Measurements from ENCODE around the gene CAPZB. TPM values are rescaled to one million over a fixed set of nuclear protein-coding genes. Genes with fewer than 3 reads are reported as not detected.

Gene CAPZB
- polyA plus RNA-seq, 3 donors, result 290 to 504 (median 407) TPM

- peak overlapping the region; percentile 11 to 85 (median 70) for H3K27ac Mint-ChIP-seq
- H3K4me3 Mint-ChIP-seq, result peak overlapping the region in 1 of 2 donors; percentile 74
- peaks cover 0 to 3% (median 0%) of the 10 kb centered on the region in 7 donors for H3K9me3 Mint-ChIP-seq
- H3K4me3 ChIP-seq (replicated peaks in 1 of 3; ENCODE audit: low read depth in 2 of 3, low read length in 3 of 3), result peak overlapping the region in 1 of 3 experiments; percentile 48
- H3K4me1 ChIP-seq (ENCODE audit: control insufficient read depth in 1 of 2, insufficient read depth in 2 of 2, low read length in 2 of 2), result peaks cover 19 to 22% of the 10 kb centered on the region in 2 donors
- no peak for DNase-seq
- no peaks in the 10 kb centered on the region for H3K9me3 ChIP-seq (replicated peaks in 1 of 2; ENCODE audit: control insufficient read depth in 1 of 2, insufficient read depth in 1 of 2, low read length in 2 of 2)
- peaks cover 100% of the 10 kb centered on the region for H4K20me1 ChIP-seq (ENCODE audit: insufficient read depth, low read length)
- intact Hi-C loops (cut with micrococcal nuclease), result loop anchor here (1.0 to 5.0 kb wide), 5 partner anchors 86 to 261 kb away; no protein-coding TSS in a partner anchor
- peak overlapping the region; percentile 43 for H3K9ac ChIP-seq (ENCODE audit: insufficient read depth, low read length, poor library complexity, severe bottlenecking)
- H3K36me3 ChIP-seq (replicated peaks in 1 of 2; ENCODE audit: control insufficient read depth in 1 of 2, insufficient read depth in 2 of 2, low read length in 2 of 2), result peaks cover 6 to 50% of the 10 kb centered on the region in 2 donors
- peak; percentile 52 for TF ChIP-seq CTCF (IDR thresholded peaks at IDR 0.05)
- no peak overlapping the region for H2AFZ ChIP-seq (ENCODE audit: insufficient read depth, low read depth, low read length, poor library complexity, severe bottlenecking)
- H3K27me3 Mint-ChIP-seq (ENCODE audit: low read depth in 3 of 3), result no peaks in the 10 kb centered on the region
- peaks cover 40 to 52% of the 10 kb centered on the region in 2 donors for H3K36me3 Mint-ChIP-seq
- H3K4me1 Mint-ChIP-seq, result peaks cover 39% of the 10 kb centered on the region
- H3K27ac ChIP-seq (ENCODE audit: low read depth in 1 of 2, low read length in 2 of 2), result peak overlapping the region; percentile 47 to 63
- H3K79me2 ChIP-seq (ENCODE audit: insufficient read depth, low read length), result peaks cover 96% of the 10 kb centered on the region
- H3K27me3 ChIP-seq (ENCODE audit: control insufficient read depth in 2 of 2, insufficient read depth in 2 of 2, low read length in 2 of 2), result no peaks in the 10 kb centered on the region
- WGBS (ENCODE audit: insufficient coverage), result 2% methylated on average over 4 of the region's 10 CpGs
- H3K4me2 ChIP-seq (replicated peaks; ENCODE audit: extremely low read depth, low read length, poor library complexity, severe bottlenecking), result peak overlapping the region; percentile 61
Observed at GRCh38 chr1:19391596-19391981, 93.8 kb downstream of the CAPZB start.

GRCh38 chr1:19390901-19391595 lies 94.3 kb downstream of the CAPZB start:
- Histone ChIP-seq H4K20me1 (ENCODE audit: insufficient read depth, low read length) (peaks cover 100% of the 10 kb centered on the region), H3K4me2 (replicated peaks; ENCODE audit: extremely low read depth, low read length, poor library complexity, severe bottlenecking) (peak overlapping the region; percentile 61), H3K79me2 (ENCODE audit: insufficient read depth, low read length) (peaks cover 95% of the 10 kb centered on the region), H3K9ac (ENCODE audit: insufficient read depth, low read length, poor library complexity, severe bottlenecking) (peak overlapping the region; percentile 43), H3K9me3 (replicated peaks in 1 of 2; ENCODE audit: control insufficient read depth in 1 of 2, insufficient read depth in 1 of 2, low read length in 2 of 2) (no peaks in the 10 kb centered on the region), H3K4me1 (ENCODE audit: control insufficient read depth in 1 of 2, insufficient read depth in 2 of 2, low read length in 2 of 2) (peaks cover 19 to 22% of the 10 kb centered on the region in 2 donors), H3K4me3 (replicated peaks in 1 of 3; ENCODE audit: low read depth in 2 of 3, low read length in 3 of 3) (peak overlapping the region in 1 of 3 experiments; percentile 48), H3K36me3 (replicated peaks in 1 of 2; ENCODE audit: control insufficient read depth in 1 of 2, insufficient read depth in 2 of 2, low read length in 2 of 2) (peaks cover 9 to 50% of the 10 kb centered on the region in 2 donors), H3K27ac (ENCODE audit: low read depth in 1 of 2, low read length in 2 of 2) (peak overlapping the region; percentile 47 to 63), H2AFZ (ENCODE audit: insufficient read depth, low read depth, low read length, poor library complexity, severe bottlenecking) (no peak overlapping the region), H3K27me3 (ENCODE audit: control insufficient read depth in 2 of 2, insufficient read depth in 2 of 2, low read length in 2 of 2) (no peaks in the 10 kb centered on the region)
- Mint-ChIP-seq H3K4me3 (peak overlapping the region; percentile 52 to 74), H3K4me1 (peaks cover 39% of the 10 kb centered on the region), H3K36me3 (peaks cover 35 to 52% of the 10 kb centered on the region in 2 donors), H3K27me3 (ENCODE audit: low read depth in 3 of 3) (no peaks in the 10 kb centered on the region), H3K27ac (peak overlapping the region; percentile 58 to 85 (median 76)), H3K9me3 (peaks cover 0 to 3% (median 0%) of the 10 kb centered on the region in 7 donors)
- peak; percentile 88 for TF ChIP-seq CTCF (IDR thresholded peaks at IDR 0.05)
- 0% methylated on average over 12 of the region's 17 CpGs for WGBS (ENCODE audit: insufficient coverage)
- intact Hi-C loops (cut with micrococcal nuclease), result loop anchor here (1.0 to 5.0 kb wide), 5 partner anchors 86 to 262 kb away; no protein-coding TSS in a partner anchor
- DNase-seq, result peak; percentile 21 to 49 (median 31)

Measured in CD14-positive monocyte (primary cell).